IMR-90 (cell line): ENCODE results near the gene SCARF2. TPM values are rescaled to one million over a fixed set of nuclear protein-coding genes. Genes with fewer than 3 reads are reported as not detected.

Experiments used
- ATAC-seq: fragments of 200-7000 bp; cut with Tn5 transposase; 2 replicates; pipeline ENCODE4 v1.9.1; 2020; ENCODE audit warnings: low read depth, mild to moderate bottlenecking, moderate library complexity
- BruUV-seq: library from RNA; stranded (reverse); fragments of 400-500 nt; replicated peaks from 2 replicates; lab custom pipeline; 2021; lab: Mats Ljungman, UMichigan
- CTCF ChIA-PET: fragments of 300-600 bp; formaldehyde crosslinking; extraction: SDS; loops from one replicate; lab custom pipeline; 2021; ENCODE audit warnings: antibody characterized with exemption; lab: Yijun Ruan, JAX
- POLR2A ChIA-PET: fragments of 300-600 bp; sonication (Branson Sonifier 250); formaldehyde crosslinking; loops from one replicate; lab custom pipeline; 2022; ENCODE audit warnings: antibody characterized with exemption; ENCODE audit not compliant: unreplicated experiment; lab: Charles Lee
- DNase-seq: peaks from one replicate; pipeline ENCODE4 v3.0.0; 2013
- H2AFZ ChIP-seq: replicated peaks from 2 replicates; pipeline ENCODE3; 2013; ENCODE audit warnings: low read length, mild to moderate bottlenecking; ENCODE audit not compliant: poor library complexity
- H2AK5ac ChIP-seq: 2 replicates; pipeline ENCODE4 v1.6.1; 2013; ENCODE audit warnings: low read depth, low read length, inconsistent platforms
- H2AK9ac ChIP-seq: replicated peaks from 2 replicates; pipeline ENCODE3; 2013; ENCODE audit warnings: mild to moderate bottlenecking, low read depth, low read length, moderate library complexity; ENCODE audit not compliant: poor library complexity
- H2BK120ac ChIP-seq: 2 replicates; pipeline ENCODE4 v1.6.1; 2013; ENCODE audit warnings: low read depth, low read length, inconsistent platforms
- H2BK15ac ChIP-seq: 3 replicates; pipeline ENCODE4 v1.6.1; 2013; ENCODE audit warnings: low read depth, low read length, inconsistent platforms
- H2BK20ac ChIP-seq: 2 replicates; pipeline ENCODE4 v1.6.1; 2013; ENCODE audit warnings: low read depth, mild to moderate bottlenecking, inconsistent platforms, low read length, moderate library complexity
- H2BK5ac ChIP-seq: 2 replicates; pipeline ENCODE4 v1.6.1; 2013; ENCODE audit warnings: mild to moderate bottlenecking, low read depth, low read length, inconsistent platforms; ENCODE audit not compliant: poor library complexity, severe bottlenecking
- H3K14ac ChIP-seq: replicated peaks from 2 replicates; pipeline ENCODE4 v1.6.1; 2013; ENCODE audit warnings: low read depth, low read length, inconsistent platforms
- H3K18ac ChIP-seq: 2 replicates; pipeline ENCODE4 v1.6.1; 2013; ENCODE audit warnings: low read depth, low read length, control low read depth
- H3K23ac ChIP-seq: 2 replicates; pipeline ENCODE4 v1.6.1; 2013; ENCODE audit warnings: low read depth, low read length, inconsistent platforms
- H3K27ac ChIP-seq: 2 replicates; pipeline ENCODE4 v1.5.1; 2013; ENCODE audit warnings: mild to moderate bottlenecking, control low read depth, low read length; ENCODE audit not compliant: insufficient read depth
- H3K27me3 ChIP-seq: 2 replicates; pipeline ENCODE4 v1.6.1; 2013; ENCODE audit warnings: low read length; ENCODE audit not compliant: control insufficient read depth, insufficient read depth
- H3K36me3 ChIP-seq: 2 replicates; pipeline ENCODE4 v1.6.1; 2013; ENCODE audit warnings: low read length, mixed read lengths; ENCODE audit not compliant: control insufficient read depth, insufficient read depth
- H3K4ac ChIP-seq: 2 replicates; pipeline ENCODE4 v1.6.1; 2013; ENCODE audit warnings: low read depth, low read length, inconsistent platforms
- H3K4me1 ChIP-seq: 2 replicates; pipeline ENCODE4 v1.6.1; 2013; ENCODE audit warnings: low read length, mixed read lengths; ENCODE audit not compliant: control insufficient read depth, insufficient read depth
- H3K4me2 ChIP-seq: 2 replicates; pipeline ENCODE4 v1.6.1; 2013; ENCODE audit warnings: low read depth, mild to moderate bottlenecking, control low read depth, low read length, moderate library complexity
- H3K4me3 ChIP-seq: 2 replicates; pipeline ENCODE4 v1.5.1; 2013; ENCODE audit warnings: low read depth, mild to moderate bottlenecking, control low read depth, low read length, moderate library complexity; ENCODE audit not compliant: insufficient read depth
- H3K56ac ChIP-seq: 2 replicates; pipeline ENCODE4 v1.6.1; 2013; ENCODE audit warnings: low read length, inconsistent platforms; ENCODE audit not compliant: insufficient read depth; ENCODE audit errors: extremely low read depth
- H3K79me1 ChIP-seq, 2 experiments: 2 replicates each; pipeline ENCODE4 v1.6.1; 2013; ENCODE audit warnings: low read length in 2 of 2, inconsistent platforms in 1 of 2, low read depth in 1 of 2
- H3K9ac ChIP-seq: 2 replicates; pipeline ENCODE4 v1.6.1; 2013; ENCODE audit warnings: low read depth, low read length, control low read depth
- H3K9me1 ChIP-seq: 2 replicates; pipeline ENCODE4 v1.6.1; 2013; ENCODE audit warnings: low read length, inconsistent platforms; ENCODE audit not compliant: insufficient read depth
- H3K9me3 ChIP-seq: 2 replicates; pipeline ENCODE4 v1.6.1; 2013; ENCODE audit warnings: low read length; ENCODE audit not compliant: control insufficient read depth, insufficient read depth
- H4K20me1 ChIP-seq: 2 replicates; pipeline ENCODE4 v1.6.1; 2013; ENCODE audit warnings: low read length, inconsistent platforms; ENCODE audit not compliant: insufficient read depth
- H4K5ac ChIP-seq: 2 replicates; pipeline ENCODE4 v1.6.1; 2013; ENCODE audit warnings: mild to moderate bottlenecking, low read depth, low read length, control low read depth
- H4K8ac ChIP-seq, 2 experiments: 2 replicates each; pipeline ENCODE4 v1.6.1; 2013; ENCODE audit warnings: low read depth in 2 of 2, low read length in 2 of 2, control low read depth in 1 of 2, inconsistent platforms in 1 of 2
- H4K91ac ChIP-seq: 2 replicates; pipeline ENCODE4 v1.6.1; 2013; ENCODE audit warnings: low read depth, low read length, inconsistent platforms; ENCODE audit not compliant: insufficient read depth
- BHLHE40 ChIP-seq: fragments of 150-350 bp; IDR thresholded peaks from 2 replicates; pipeline ENCODE4 v1.6.1; 2016; ENCODE audit warnings: mild to moderate bottlenecking, low read depth, low read length
- MXI1 ChIP-seq: IDR thresholded peaks from 2 replicates; pipeline ENCODE4 v1.6.1; 2012; ENCODE audit warnings: low read depth, mild to moderate bottlenecking, low read length, moderate library complexity, borderline replicate concordance
- RAD21 ChIP-seq: IDR thresholded peaks from 2 replicates; pipeline ENCODE4 v1.6.1; 2012; ENCODE audit warnings: low read length, improper control_type of control experiment
- RFX5 ChIP-seq: IDR thresholded peaks from 2 replicates; pipeline ENCODE4 v1.8.0; 2012; ENCODE audit warnings: low read depth, mild to moderate bottlenecking, low read length, moderate library complexity
- USF2 ChIP-seq: fragments of 150-350 bp; IDR thresholded peaks from 2 replicates; pipeline ENCODE4 v1.6.1; 2017; ENCODE audit warnings: mild to moderate bottlenecking, antibody characterized with exemption, low read length, low read depth
- WGBS, 2 experiments: methylation state at CpG; one replicate each; pipeline versions ENCODE4 v1.1.5 to v1.1.7; 2013; ENCODE audit warnings: missing lambda C conversion rate in 2 of 2; ENCODE audit not compliant: insufficient read length in 1 of 2; ENCODE audit errors: extremely low coverage in 2 of 2; 5-methylcytosine and 5-hydroxymethylcytosine counted together
- dilution Hi-C: fragments of 300-500 bp; cut with HindIII; formaldehyde crosslinking; loops from one replicate; pipeline ENCODE4 v1.14.3; 2018; ENCODE audit warnings: low sequenced_read_pairs; ENCODE audit not compliant: unreplicated experiment
- in situ Hi-C: fragments of 300-500 bp; cut with MboI; formaldehyde crosslinking; loops from 3 replicates; pipeline ENCODE4 v1.14.3; 2019; ENCODE audit warnings: low sequenced_read_pairs, inconsistent platforms, mixed read lengths
- intact Hi-C: fragments of 100-400 bp; cut with micrococcal nuclease; formaldehyde crosslinking; loops from 2 replicates; pipeline ENCODE4 v1.10.0; 2022
- polyA plus RNA-seq, 3 experiments: library from polyadenylated mRNA; depleted of rRNA; stranded (reverse); fragments of >200 nt; gene quantifications; 2 replicates each; pipeline ENCODE4 v1.2.3, GENCODE V29; 2012; ENCODE audit warnings: low replicate concordance in 1 of 3
- total RNA-seq: library from RNA; depleted of rRNA; stranded (reverse); fragments of >200 nt; gene quantifications from 2 replicates; pipeline ENCODE4 v1.2.3, GENCODE V29; 2012
- TF ChIP-seq, protein P1 (sequence below): fragments of 150-350 bp; IDR thresholded peaks from 2 replicates; pipeline ENCODE4 v1.6.1; 2016; ENCODE audit warnings: low read depth, mild to moderate bottlenecking, low read length, moderate library complexity, borderline replicate concordance

SCARF2 gene
- total and polyA plus RNA-seq, 2 of the 4 experiments (the other 2 are of a cell fraction) = 3.4 to 37.0 TPM

GRCh38 chr22:20456722-20457076 lies 19.1 kb upstream of the SCARF2 start:
- POLR2A ChIA-PET = no interaction called here
- no peak overlapping the region for H2AK5ac ChIP-seq
- DNase-seq = no peak
- H3K4me1 ChIP-seq = peaks cover 5% of the 10 kb centered on the region
- H3K79me1 ChIP-seq = peaks cover 0 to 12% of the 10 kb centered on the region in 2 experiments; a peak in 2 of 4 replicates
- intact Hi-C loops (loop anchor here (1.0 to 5.0 kb wide), 3 partner anchors 38 to 299 kb away; partner anchors contain the start of gene KLHL22), in situ Hi-C loops (loop anchor here (10.0 kb wide), 2 partner anchors 62 to 302 kb away; partner anchors contain the start of genes CCDC188 and ZNF74), dilution Hi-C loops (no loop called here)
- no peak overlapping the region for H3K4me3 ChIP-seq
- CTCF ChIA-PET = interaction anchor here (0.5 to 1.4 kb wide), 4 partner anchors 9 to 38 kb away, joined by 3 to 12 read pairs (median 5); no protein-coding TSS in a partner anchor
- no peak overlapping the region for H3K9ac ChIP-seq
- no peak overlapping the region; the same call in 1 of the 2 replicates for H4K5ac ChIP-seq
- no peak overlapping the region for H3K18ac ChIP-seq
- no peak overlapping the region for H3K14ac ChIP-seq
- H2BK20ac ChIP-seq = no peak overlapping the region
- H4K8ac ChIP-seq = peak overlapping the region in 1 of 2 experiments; percentile 69; a peak in 1 of 4 replicates
- no peaks in the 10 kb centered on the region for H3K27me3 ChIP-seq
- peak overlapping the region; percentile 66 for H2AK9ac ChIP-seq
- no peak overlapping the region for H3K4me2 ChIP-seq
- H3K9me1 ChIP-seq = no peaks in the 10 kb centered on the region
- BruUV-seq = no TSS peak
- H2AFZ ChIP-seq = no peak overlapping the region
- no peak overlapping the region for H4K91ac ChIP-seq
- no peak overlapping the region for H3K4ac ChIP-seq
- H3K36me3 ChIP-seq = peaks cover 19% of the 10 kb centered on the region
- no peak overlapping the region for H3K27ac ChIP-seq
- H2BK15ac ChIP-seq = no peak overlapping the region
- no peaks in the 10 kb centered on the region for H4K20me1 ChIP-seq
- no peak for ATAC-seq
- WGBS, 2 experiments = no CpG with 5 or more reads among the region's 3 CpGs
- no peak overlapping the region for H2BK120ac ChIP-seq
- H3K23ac ChIP-seq = no peak overlapping the region
- no peak overlapping the region for H2BK5ac ChIP-seq
- no peak for TF ChIP-seq RFX5
- TF ChIP-seq USF2 = no peak
- TF ChIP-seq BHLHE40 = no peak
- TF ChIP-seq, protein P1, sequence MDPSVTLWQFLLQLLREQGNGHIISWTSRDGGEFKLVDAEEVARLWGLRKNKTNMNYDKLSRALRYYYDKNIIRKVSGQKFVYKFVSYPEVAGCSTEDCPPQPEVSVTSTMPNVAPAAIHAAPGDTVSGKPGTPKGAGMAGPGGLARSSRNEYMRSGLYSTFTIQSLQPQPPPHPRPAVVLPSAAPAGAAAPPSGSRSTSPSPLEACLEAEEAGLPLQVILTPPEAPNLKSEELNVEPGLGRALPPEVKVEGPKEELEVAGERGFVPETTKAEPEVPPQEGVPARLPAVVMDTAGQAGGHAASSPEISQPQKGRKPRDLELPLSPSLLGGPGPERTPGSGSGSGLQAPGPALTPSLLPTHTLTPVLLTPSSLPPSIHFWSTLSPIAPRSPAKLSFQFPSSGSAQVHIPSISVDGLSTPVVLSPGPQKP = no peak
- no peak for TF ChIP-seq RAD21
- no peak for TF ChIP-seq MXI1
- no peak overlapping the region for H3K56ac ChIP-seq
- no peaks in the 10 kb centered on the region for H3K9me3 ChIP-seq
